DND-41 (cell line): Measurements from ENCODE around the gene ENDOD1.

Experiments used
- EZH2 ChIP-seq: IDR thresholded peaks from 3 replicates; pipeline ENCODE4 v1.6.1; 2012; ENCODE audit warnings: borderline replicate concordance, low read depth, mild to moderate bottlenecking, moderate library complexity, low read length, inconsistent platforms; ENCODE audit not compliant: severe bottlenecking
- TF ChIP-seq, protein P1 (sequence below): IDR thresholded peaks from 2 replicates; pipeline ENCODE4 v1.5.1; 2012; ENCODE audit warnings: borderline replicate concordance, low read length, moderate library complexity, mild to moderate bottlenecking; ENCODE audit not compliant: poor library complexity, severe bottlenecking; ENCODE audit errors: extremely low read depth

DNA sequence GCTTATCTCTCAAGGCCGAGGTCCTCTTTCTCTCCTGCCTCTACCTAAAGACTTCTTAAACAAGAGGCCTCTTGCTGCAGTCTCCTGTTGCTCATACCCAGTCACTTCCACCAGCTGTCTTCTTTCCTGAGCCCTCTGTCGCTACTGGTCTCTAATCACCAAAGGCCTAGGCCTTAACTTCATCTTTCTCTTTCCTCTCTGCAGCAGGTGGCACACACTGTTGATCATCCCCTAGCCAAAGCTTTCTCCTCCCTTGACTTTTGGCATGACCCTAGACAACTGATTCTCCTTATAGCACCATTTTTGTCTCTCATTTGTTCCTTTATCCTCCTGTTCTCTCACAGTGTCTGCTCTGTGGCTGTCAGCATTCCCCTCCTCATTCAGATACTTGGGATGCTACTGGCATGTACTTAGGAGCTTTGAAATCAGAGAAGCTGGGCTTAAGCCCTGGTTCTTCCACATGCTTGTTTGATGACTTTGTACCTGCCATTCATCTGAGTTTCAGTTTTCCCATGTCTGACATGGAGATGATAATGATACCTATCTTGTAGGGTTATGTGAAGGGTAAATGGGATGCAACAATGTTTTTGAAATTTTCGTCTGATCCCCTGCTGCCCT lies 22.4 kb downstream of the ENDOD1 start:
- TF ChIP-seq, protein P1, sequence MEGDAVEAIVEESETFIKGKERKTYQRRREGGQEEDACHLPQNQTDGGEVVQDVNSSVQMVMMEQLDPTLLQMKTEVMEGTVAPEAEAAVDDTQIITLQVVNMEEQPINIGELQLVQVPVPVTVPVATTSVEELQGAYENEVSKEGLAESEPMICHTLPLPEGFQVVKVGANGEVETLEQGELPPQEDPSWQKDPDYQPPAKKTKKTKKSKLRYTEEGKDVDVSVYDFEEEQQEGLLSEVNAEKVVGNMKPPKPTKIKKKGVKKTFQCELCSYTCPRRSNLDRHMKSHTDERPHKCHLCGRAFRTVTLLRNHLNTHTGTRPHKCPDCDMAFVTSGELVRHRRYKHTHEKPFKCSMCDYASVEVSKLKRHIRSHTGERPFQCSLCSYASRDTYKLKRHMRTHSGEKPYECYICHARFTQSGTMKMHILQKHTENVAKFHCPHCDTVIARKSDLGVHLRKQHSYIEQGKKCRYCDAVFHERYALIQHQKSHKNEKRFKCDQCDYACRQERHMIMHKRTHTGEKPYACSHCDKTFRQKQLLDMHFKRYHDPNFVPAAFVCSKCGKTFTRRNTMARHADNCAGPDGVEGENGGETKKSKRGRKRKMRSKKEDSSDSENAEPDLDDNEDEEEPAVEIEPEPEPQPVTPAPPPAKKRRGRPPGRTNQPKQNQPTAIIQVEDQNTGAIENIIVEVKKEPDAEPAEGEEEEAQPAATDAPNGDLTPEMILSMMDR, result no peak
- TF ChIP-seq EZH2, result no peak
